PFSK-1 (cell line): ENCODE measurements around the gene PHB1.

Experiments used
- POLR2AphosphoS5 ChIP-seq: IDR thresholded peaks from 2 replicates; pipeline ENCODE4 v1.6.1; 2012; ENCODE audit warnings: low read depth, mild to moderate bottlenecking, control low read depth, low read length, moderate library complexity
- TF ChIP-seq, protein P1 (sequence below), 2 experiments: IDR thresholded peaks; 2 replicates each; pipeline versions ENCODE4 v1.6.1 to v1.8.0; 2011 to 2012; ENCODE audit warnings: low read depth in 2 of 2, low read length in 2 of 2, control low read depth in 1 of 2, inconsistent platforms in 1 of 2, mild to moderate bottlenecking in 1 of 2, moderate library complexity in 1 of 2; ENCODE audit not compliant: insufficient read depth in 1 of 2

DNA sequence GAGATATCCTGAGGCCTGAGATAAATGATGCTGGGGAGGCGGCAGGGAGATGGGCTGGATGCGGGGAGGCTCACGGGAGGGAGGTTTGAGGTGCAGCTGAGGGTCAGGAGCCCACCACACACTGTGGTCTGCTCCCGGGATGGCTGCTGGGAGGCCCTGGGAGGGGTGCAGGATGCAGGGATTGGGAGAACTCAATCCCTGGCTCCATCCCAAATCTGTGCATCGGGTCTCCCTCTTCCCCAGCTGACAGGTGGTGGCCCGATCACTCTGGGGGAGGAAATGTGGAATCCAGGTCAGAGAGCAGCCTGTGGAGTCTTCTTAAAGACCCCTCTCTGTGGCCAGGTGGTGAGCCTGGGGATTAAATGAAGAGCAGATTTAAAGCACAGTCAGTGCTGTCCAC, 12.0 kb downstream of the PHB1 start:
- TF ChIP-seq, protein P1, sequence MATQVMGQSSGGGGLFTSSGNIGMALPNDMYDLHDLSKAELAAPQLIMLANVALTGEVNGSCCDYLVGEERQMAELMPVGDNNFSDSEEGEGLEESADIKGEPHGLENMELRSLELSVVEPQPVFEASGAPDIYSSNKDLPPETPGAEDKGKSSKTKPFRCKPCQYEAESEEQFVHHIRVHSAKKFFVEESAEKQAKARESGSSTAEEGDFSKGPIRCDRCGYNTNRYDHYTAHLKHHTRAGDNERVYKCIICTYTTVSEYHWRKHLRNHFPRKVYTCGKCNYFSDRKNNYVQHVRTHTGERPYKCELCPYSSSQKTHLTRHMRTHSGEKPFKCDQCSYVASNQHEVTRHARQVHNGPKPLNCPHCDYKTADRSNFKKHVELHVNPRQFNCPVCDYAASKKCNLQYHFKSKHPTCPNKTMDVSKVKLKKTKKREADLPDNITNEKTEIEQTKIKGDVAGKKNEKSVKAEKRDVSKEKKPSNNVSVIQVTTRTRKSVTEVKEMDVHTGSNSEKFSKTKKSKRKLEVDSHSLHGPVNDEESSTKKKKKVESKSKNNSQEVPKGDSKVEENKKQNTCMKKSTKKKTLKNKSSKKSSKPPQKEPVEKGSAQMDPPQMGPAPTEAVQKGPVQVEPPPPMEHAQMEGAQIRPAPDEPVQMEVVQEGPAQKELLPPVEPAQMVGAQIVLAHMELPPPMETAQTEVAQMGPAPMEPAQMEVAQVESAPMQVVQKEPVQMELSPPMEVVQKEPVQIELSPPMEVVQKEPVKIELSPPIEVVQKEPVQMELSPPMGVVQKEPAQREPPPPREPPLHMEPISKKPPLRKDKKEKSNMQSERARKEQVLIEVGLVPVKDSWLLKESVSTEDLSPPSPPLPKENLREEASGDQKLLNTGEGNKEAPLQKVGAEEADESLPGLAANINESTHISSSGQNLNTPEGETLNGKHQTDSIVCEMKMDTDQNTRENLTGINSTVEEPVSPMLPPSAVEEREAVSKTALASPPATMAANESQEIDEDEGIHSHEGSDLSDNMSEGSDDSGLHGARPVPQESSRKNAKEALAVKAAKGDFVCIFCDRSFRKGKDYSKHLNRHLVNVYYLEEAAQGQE (IDR thresholded peaks at IDR 0.05; ENCODE audit: insufficient read depth in 1 of 2, low read depth in 2 of 2, low read length in 2 of 2), result no peak
- TF ChIP-seq POLR2AphosphoS5, result no peak
